GM12878 (cell line): ENCODE measurements around the gene SLC38A7. TPM values are rescaled to one million over a fixed set of nuclear protein-coding genes. Genes with fewer than 3 reads are reported as not detected.

Source experiments
- ATAC-seq: fragments of 200-7000 bp; cut with Tn5 transposase; 3 replicates; pipeline ENCODE4 v1.9.1; 2020; ENCODE audit warnings: mild to moderate bottlenecking, moderate library complexity
- BruUV-seq: library from RNA; stranded (reverse); fragments of 400-500 nt; replicated peaks from 2 replicates; lab custom pipeline; 2021; lab: Mats Ljungman, UMichigan
- CTCF ChIA-PET: fragments of 300-600 bp; sonication (Branson Sonifier 250); formaldehyde crosslinking; extraction: SDS; loops from one replicate; lab custom pipeline; 2021; ENCODE audit warnings: inconsistent platforms; lab: Yijun Ruan, JAX
- POLR2A ChIA-PET: fragments of 350-600 bp; formaldehyde crosslinking; extraction: SDS; loops from one replicate; lab custom pipeline; 2021; ENCODE audit warnings: inconsistent platforms; lab: Charles Lee
- RAD21 ChIA-PET: fragments of 300-600 bp; sonication (Branson Sonifier 250); formaldehyde crosslinking; loops from one replicate; lab custom pipeline; 2023; ENCODE audit warnings: antibody characterized with exemption; ENCODE audit not compliant: unreplicated experiment; lab: Charles Lee
- SMC1A ChIA-PET: fragments of 300-600 bp; sonication (Branson Sonifier 250); formaldehyde crosslinking; loops from one replicate; lab custom pipeline; 2023; ENCODE audit not compliant: unreplicated experiment, uncharacterized antibody; lab: Charles Lee
- DNase-seq: peaks from one replicate; pipeline ENCODE4 v3.0.0-alpha.2; 2011; ENCODE audit warnings: low read depth, low spot score
- FAIRE-seq: peaks from 3 replicates; lab custom pipeline; 2011; peaks lifted over from hg19 to GRCh38; lab: Jason Lieb, UNC
- H2AFZ ChIP-seq: 2 replicates; pipeline ENCODE4 v1.6.0; 2011; ENCODE audit warnings: low read depth, low read length, control low read depth; ENCODE audit not compliant: control insufficient read depth
- H3K27ac ChIP-seq: 2 replicates; pipeline ENCODE4 v1.5.1; 2011; ENCODE audit warnings: control low read depth; ENCODE audit not compliant: control insufficient read depth, insufficient read depth
- H3K27me3 ChIP-seq, 2 experiments: replicated peaks in 1 of 2; 2 replicates each; pipeline versions ENCODE4 v1.6.0 to v1.6.1; 2011; ENCODE audit warnings: low read length in 1 of 2; ENCODE audit not compliant: control insufficient read depth in 2 of 2, insufficient read depth in 2 of 2
- H3K36me3 ChIP-seq, 2 experiments: 2 replicates each; pipeline ENCODE4 v1.5.1; 2011; ENCODE audit warnings: low read length in 1 of 2; ENCODE audit not compliant: control insufficient read depth in 2 of 2, insufficient read depth in 2 of 2
- H3K4me1 ChIP-seq: 2 replicates; pipeline ENCODE4 v1.6.1; 2011; ENCODE audit warnings: mild to moderate bottlenecking, low read length, moderate library complexity, mixed read lengths; ENCODE audit not compliant: control insufficient read depth, insufficient read depth
- H3K4me2 ChIP-seq: 2 replicates; pipeline ENCODE4 v1.6.0; 2011; ENCODE audit warnings: control low read depth; ENCODE audit not compliant: control insufficient read depth, insufficient read depth
- H3K4me3 ChIP-seq: fragments of 200-600 bp; sonication (generic); 2 replicates; pipeline ENCODE4 v1.5.1; 2016
- H3K79me2 ChIP-seq: 2 replicates; pipeline ENCODE4 v1.6.0; 2011; ENCODE audit warnings: low read length; ENCODE audit not compliant: control insufficient read depth, insufficient read depth
- H3K9ac ChIP-seq: 2 replicates; pipeline ENCODE4 v1.8.0; 2011; ENCODE audit warnings: low read length, control low read depth, mixed read lengths; ENCODE audit not compliant: control insufficient read depth, insufficient read depth
- H3K9me3 ChIP-seq: replicated peaks from 3 replicates; pipeline ENCODE4 v1.5.1; 2011; ENCODE audit warnings: mild to moderate bottlenecking, low read length; ENCODE audit not compliant: control insufficient read depth, insufficient read depth
- H4K20me1 ChIP-seq: 2 replicates; pipeline ENCODE4 v1.6.0; 2011; ENCODE audit not compliant: control insufficient read depth, insufficient read depth
- RUNX3 ChIP-seq: IDR thresholded peaks from 2 replicates; pipeline ENCODE4 v1.6.1; 2012; ENCODE audit warnings: low read length, inconsistent platforms
- WGBS: methylation state at CpG from one replicate; pipeline ENCODE4 v1.1.6; 2016; ENCODE audit warnings: low lambda C conversion rate; ENCODE audit not compliant: insufficient replicate concordance, insufficient coverage; ENCODE audit errors: missing lambda C conversion rate; 5-methylcytosine and 5-hydroxymethylcytosine counted together
- in situ Hi-C: fragments of 300-500 bp; cut with MboI; formaldehyde crosslinking; loops from 9 replicates; pipeline ENCODE4 v1.14.3; 2018; ENCODE audit warnings: mixed read lengths
- intact Hi-C: fragments of 100-400 bp; cut with micrococcal nuclease; formaldehyde crosslinking; loops from one replicate; pipeline ENCODE4 v1.14.2; 2022; ENCODE audit not compliant: unreplicated experiment
- polyA plus RNA-seq, 11 experiments: library from polyadenylated mRNA; depleted of rRNA in 4 of 11; unstranded in 6 of 11; stranded (reverse) in 5 of 11; fragments of >200 nt; fragmentation: Nextera tagmentation in 4 of 11; fragmentation: Illumina TruSeq in 1 of 11; extraction: Ambion mirVana in 4 of 11; extraction: Trizol in 1 of 11; gene quantifications; 1 replicate in 1 of 11; 2 replicates in 10 of 11; pipeline versions ENCODE4 v1.2.1 to v1.2.3, GENCODE V29; 2011 to 2016; ENCODE audit warnings: inconsistent platforms in 2 of 11, missing spikeins in 2 of 11, low read depth in 1 of 11
- total RNA-seq, 4 experiments: library from RNA; depleted of rRNA in 3 of 4; stranded (reverse); fragments of >200 nt in 3 of 4; fragmentation: Illumina TruSeq in 1 of 4; extraction: Trizol in 1 of 4; gene quantifications; 2 replicates each; pipeline versions ENCODE4 v1.2.1 to v1.2.3, GENCODE V29; 2013 to 2021
- TF ChIP-seq, protein P1 (sequence below): fragments of 450-650 bp; IDR thresholded peaks from 2 replicates; pipeline ENCODE4 v1.6.1; 2017; ENCODE audit warnings: mild to moderate bottlenecking, moderate library complexity

SLC38A7 gene
- total and polyA plus RNA-seq, 10 of the 15 experiments (the other 5 are each of a cell fraction or from before 2014, with no cell fraction given): 1.4 to 7.8 (median 4.7) TPM

DNA sequence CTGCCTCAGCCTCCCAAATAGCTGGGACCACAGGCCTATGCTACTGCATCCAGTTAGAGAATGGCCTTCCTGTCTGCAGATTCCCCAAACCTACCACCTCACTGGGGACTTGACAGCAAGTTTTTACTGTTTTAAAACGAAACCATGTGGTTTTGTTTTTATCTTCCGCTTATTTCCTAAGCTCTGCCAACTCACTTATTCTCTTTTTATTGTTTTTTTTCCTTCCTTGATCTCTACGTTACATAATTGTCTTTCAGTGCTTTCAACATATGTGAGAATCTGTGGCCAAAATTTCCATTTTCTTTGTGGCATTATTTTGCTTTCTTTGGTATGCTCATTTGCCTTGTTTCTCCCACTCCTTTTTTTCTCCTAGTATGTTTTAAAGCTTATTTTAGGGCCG, 14.6 kb upstream of the SLC38A7 start:
- H4K20me1 ChIP-seq: no peaks in the 10 kb centered on the region
- DNase-seq (no peak), FAIRE-seq (no peak)
- H3K4me2 ChIP-seq: no peak overlapping the region
- intact Hi-C loops: no loop called here
- TF ChIP-seq, protein P1, sequence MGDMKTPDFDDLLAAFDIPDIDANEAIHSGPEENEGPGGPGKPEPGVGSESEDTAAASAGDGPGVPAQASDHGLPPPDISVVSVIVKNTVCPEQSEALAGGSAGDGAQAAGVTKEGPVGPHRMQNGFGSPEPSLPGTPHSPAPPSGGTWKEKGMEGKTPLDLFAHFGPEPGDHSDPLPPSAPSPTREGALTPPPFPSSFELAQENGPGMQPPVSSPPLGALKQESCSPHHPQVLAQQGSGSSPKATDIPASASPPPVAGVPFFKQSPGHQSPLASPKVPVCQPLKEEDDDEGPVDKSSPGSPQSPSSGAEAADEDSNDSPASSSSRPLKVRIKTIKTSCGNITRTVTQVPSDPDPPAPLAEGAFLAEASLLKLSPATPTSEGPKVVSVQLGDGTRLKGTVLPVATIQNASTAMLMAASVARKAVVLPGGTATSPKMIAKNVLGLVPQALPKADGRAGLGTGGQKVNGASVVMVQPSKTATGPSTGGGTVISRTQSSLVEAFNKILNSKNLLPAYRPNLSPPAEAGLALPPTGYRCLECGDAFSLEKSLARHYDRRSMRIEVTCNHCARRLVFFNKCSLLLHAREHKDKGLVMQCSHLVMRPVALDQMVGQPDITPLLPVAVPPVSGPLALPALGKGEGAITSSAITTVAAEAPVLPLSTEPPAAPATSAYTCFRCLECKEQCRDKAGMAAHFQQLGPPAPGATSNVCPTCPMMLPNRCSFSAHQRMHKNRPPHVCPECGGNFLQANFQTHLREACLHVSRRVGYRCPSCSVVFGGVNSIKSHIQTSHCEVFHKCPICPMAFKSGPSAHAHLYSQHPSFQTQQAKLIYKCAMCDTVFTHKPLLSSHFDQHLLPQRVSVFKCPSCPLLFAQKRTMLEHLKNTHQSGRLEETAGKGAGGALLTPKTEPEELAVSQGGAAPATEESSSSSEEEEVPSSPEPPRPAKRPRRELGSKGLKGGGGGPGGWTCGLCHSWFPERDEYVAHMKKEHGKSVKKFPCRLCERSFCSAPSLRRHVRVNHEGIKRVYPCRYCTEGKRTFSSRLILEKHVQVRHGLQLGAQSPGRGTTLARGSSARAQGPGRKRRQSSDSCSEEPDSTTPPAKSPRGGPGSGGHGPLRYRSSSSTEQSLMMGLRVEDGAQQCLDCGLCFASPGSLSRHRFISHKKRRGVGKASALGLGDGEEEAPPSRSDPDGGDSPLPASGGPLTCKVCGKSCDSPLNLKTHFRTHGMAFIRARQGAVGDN: no peak
- peak; percentile 19; the same call in 1 of the 2 replicates for TF ChIP-seq RUNX3
- TF ChIP-seq, all 136 proteins: peak for 1
- Histone ChIP-seq H3K27ac (no peak overlapping the region), H3K79me2 (no peaks in the 10 kb centered on the region), H3K27me3 (no peaks in the 10 kb centered on the region), H3K36me3 (no peaks in the 10 kb centered on the region), H3K9ac (no peak overlapping the region), H2AFZ (no peak overlapping the region), H3K9me3 (no peaks in the 10 kb centered on the region; the same call in 2 of the 3 replicates), H3K4me3 (no peak overlapping the region), H3K4me1 (no peaks in the 10 kb centered on the region; the same call in 1 of the 2 replicates)
- ChIA-PET CTCF (interaction anchor here (1.2 kb wide), 1 partner anchor 9 kb away, joined by 3 read pairs; no protein-coding TSS in a partner anchor), POLR2A (no interaction called here), SMC1A (interaction anchor here (0.6 to 1.1 kb wide), 2 partner anchors 12 to 20 kb away, joined by 3 to 4 read pairs; no protein-coding TSS in a partner anchor), RAD21 (no interaction called here)
- BruUV-seq: no TSS peak
- WGBS: 6% methylated on average over 4 of the region's 4 CpGs
- in situ Hi-C loops: no loop called here
- ATAC-seq: peak; percentile 48; the same call in 2 of the 3 replicates
